Measurements from ENCODE around the gene CADM2. TPM values are rescaled to one million over a fixed set of nuclear protein-coding genes. Genes with fewer than 3 reads are reported as not detected.

The CADM2 gene
- total RNA-seq, 4 donors from 2014 or later = 0.13 to 2.1 (median 0.58) TPM

DNA sequence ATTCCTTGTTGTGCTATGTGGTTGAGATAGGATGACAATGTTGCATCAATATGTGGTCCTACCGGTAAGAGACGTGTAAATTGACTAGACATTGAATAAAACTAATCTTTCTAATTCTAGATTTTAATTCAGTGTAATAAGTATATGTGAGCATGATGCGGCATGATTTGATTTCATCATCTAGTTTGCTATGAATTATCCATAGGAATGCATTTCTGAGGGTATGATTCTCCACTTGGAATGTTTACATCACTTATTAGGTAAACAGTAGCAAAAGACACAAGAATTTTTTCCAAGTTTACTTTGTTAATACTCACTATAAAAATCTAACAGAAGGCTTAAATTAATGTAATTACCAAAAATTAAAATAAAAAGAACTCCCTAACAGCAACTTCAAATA is 353.5 kb downstream of the CADM2 start:
- TF ChIP-seq, protein P1, sequence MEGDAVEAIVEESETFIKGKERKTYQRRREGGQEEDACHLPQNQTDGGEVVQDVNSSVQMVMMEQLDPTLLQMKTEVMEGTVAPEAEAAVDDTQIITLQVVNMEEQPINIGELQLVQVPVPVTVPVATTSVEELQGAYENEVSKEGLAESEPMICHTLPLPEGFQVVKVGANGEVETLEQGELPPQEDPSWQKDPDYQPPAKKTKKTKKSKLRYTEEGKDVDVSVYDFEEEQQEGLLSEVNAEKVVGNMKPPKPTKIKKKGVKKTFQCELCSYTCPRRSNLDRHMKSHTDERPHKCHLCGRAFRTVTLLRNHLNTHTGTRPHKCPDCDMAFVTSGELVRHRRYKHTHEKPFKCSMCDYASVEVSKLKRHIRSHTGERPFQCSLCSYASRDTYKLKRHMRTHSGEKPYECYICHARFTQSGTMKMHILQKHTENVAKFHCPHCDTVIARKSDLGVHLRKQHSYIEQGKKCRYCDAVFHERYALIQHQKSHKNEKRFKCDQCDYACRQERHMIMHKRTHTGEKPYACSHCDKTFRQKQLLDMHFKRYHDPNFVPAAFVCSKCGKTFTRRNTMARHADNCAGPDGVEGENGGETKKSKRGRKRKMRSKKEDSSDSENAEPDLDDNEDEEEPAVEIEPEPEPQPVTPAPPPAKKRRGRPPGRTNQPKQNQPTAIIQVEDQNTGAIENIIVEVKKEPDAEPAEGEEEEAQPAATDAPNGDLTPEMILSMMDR (IDR thresholded peaks at IDR 0.05) = no peak
- no peak for TF ChIP-seq POLR2A (IDR thresholded peaks at IDR 0.05)
- no peak for DNase-seq (ENCODE audit: low spot score in 2 of 2)
- no peak overlapping the region for H3K4me3 ChIP-seq (ENCODE audit: low read depth, poor library complexity, severe bottlenecking)
- 80 to 85% methylated on average over 3 of the region's 3 CpGs for WGBS, 2 donors
- intact Hi-C loops (cut with DNase I; ENCODE audit: low total_unique reads) = no loop called here

DNA sequence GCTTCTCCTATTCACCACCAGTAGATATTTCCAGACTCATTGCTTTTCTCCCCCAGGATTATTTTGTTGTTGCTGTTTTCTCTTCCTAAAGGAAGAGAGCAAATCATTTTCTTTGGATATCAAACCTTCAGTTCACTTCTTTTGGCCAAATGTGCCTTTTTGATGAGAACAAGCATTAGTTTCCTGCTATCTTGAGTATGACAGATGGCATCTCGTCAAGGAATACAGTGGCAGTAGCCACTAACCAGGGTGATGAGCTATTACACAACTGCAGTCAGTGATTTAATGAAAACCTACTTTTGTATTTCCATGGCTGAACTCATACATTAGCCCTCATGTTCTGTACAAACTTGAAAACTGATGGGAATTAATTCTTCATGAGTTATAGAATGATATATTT is 354.6 kb downstream of the CADM2 start:
- 60 to 80% methylated on average over 1 of the region's 1 CpG for WGBS, 2 donors
- no peak for DNase-seq (ENCODE audit: low spot score in 2 of 2)
- intact Hi-C loops (cut with DNase I; ENCODE audit: low total_unique reads) = no loop called here
- no peak for TF ChIP-seq POLR2A (IDR thresholded peaks at IDR 0.05)
- TF ChIP-seq, protein P1 (IDR thresholded peaks at IDR 0.05) = no peak
- H3K4me3 ChIP-seq (ENCODE audit: low read depth, poor library complexity, severe bottlenecking) = no peak overlapping the region

DNA sequence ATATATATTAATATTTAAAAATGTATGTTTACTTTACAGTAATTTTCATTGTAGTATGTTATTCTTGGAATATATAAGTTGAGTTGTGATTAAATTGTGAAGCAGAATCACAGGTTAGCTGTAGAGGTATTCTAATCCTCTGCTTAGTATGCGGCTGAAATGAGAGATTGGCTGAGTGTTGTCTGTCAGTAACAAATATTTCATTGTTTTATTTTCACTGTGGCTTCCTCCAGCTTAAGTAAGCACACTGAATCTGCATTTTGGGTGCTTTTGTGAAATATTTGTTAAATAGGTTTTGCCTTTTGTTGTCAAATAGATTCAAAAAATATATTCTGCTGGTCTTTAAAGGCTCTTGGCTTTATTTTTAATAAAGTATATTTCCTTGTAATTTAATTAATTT is 357.5 kb downstream of the CADM2 start:
- TF ChIP-seq, protein P1 (IDR thresholded peaks at IDR 0.05) = no peak
- no peak for TF ChIP-seq POLR2A (IDR thresholded peaks at IDR 0.05)
- intact Hi-C loops (cut with DNase I; ENCODE audit: low total_unique reads) = no loop called here
- WGBS, 2 donors = 74 to 86% methylated on average over 1 of the region's 1 CpG
- no peak for DNase-seq (ENCODE audit: low spot score in 2 of 2)
- no peak overlapping the region for H3K4me3 ChIP-seq (ENCODE audit: low read depth, poor library complexity, severe bottlenecking)

DNA sequence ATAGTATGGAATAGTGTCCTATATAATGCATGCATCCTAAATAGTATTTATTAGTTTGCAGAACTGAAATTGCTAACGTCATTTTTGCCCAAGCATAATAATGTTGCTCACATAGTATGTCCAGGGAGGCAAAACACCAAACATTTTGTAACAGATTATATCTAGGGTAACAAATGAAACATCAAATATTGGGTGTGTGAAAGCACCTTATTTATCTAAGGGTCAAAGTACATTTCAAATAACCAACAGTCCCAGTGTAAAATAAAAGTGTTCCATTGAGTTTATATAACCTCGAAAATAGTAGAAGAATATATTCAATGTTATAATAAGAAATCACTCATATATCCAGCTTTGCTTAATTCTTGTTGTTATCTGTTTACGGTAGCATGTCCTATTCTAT is 363.1 kb downstream of the CADM2 start:
- H3K4me3 ChIP-seq (ENCODE audit: low read depth, poor library complexity, severe bottlenecking) = no peak overlapping the region
- 79 to 89% methylated on average over 3 of the region's 3 CpGs for WGBS, 2 donors
- no peak for DNase-seq (ENCODE audit: low spot score in 2 of 2)
- intact Hi-C loops (cut with DNase I; ENCODE audit: low total_unique reads) = no loop called here
- TF ChIP-seq, protein P1 (IDR thresholded peaks at IDR 0.05) = no peak
- TF ChIP-seq POLR2A (IDR thresholded peaks at IDR 0.05) = no peak

DNA sequence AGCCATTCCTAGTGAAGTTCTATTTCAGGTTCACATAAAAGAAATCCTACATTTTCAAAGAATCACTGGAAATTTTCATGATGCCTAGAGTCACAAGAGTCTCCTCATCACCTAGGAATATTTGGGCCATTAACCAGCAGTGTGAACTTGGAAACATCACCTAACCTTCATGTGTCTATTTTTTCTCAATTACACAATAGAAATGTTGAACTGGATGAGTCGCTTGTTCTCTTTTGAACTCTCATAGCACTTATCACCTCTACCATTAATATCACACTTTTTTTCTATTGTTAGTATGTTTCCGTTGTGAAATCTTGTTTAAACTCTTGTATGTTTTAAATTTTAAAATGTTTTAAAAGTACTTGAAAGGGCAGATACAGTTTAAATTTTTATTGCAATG is 371.3 kb downstream of the CADM2 start:
- 82 to 86% methylated on average over 2 of the region's 2 CpGs for WGBS, 2 donors
- H3K4me3 ChIP-seq (ENCODE audit: low read depth, poor library complexity, severe bottlenecking) = no peak overlapping the region
- no peak for DNase-seq (ENCODE audit: low spot score in 2 of 2)
- intact Hi-C loops (cut with DNase I; ENCODE audit: low total_unique reads) = no loop called here
- TF ChIP-seq, protein P1 (IDR thresholded peaks at IDR 0.05) = no peak
- no peak for TF ChIP-seq POLR2A (IDR thresholded peaks at IDR 0.05)

DNA sequence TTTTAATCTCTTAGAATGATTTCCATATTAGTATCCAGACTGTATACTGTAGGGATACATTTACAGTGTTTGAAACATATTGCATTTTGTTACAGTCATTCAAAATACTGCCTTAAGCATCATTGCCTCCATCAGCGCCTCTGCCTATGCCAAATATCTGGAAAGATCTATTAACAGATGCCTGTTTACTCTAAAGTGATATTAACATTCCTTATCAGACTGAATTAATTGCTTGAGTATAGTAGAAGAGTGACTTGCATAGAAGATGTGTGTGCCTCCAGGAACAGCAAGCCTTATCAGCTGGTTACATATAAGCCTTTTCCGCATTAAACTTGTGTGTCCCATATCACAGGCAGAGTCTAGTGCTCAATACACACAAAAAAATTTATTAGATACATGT is 379.1 kb downstream of the CADM2 start:
- WGBS, 2 donors = 87% methylated on average over 2 of the region's 2 CpGs
- no peak for DNase-seq (ENCODE audit: low spot score in 2 of 2)
- intact Hi-C loops (cut with DNase I; ENCODE audit: low total_unique reads) = no loop called here
- no peak overlapping the region for H3K4me3 ChIP-seq (ENCODE audit: low read depth, poor library complexity, severe bottlenecking)
- no peak for TF ChIP-seq POLR2A (IDR thresholded peaks at IDR 0.05)
- TF ChIP-seq, protein P1 (IDR thresholded peaks at IDR 0.05) = no peak
